H1 (cell line): ENCODE measurements around the gene CROCC. TPM values are rescaled to one million over a fixed set of nuclear protein-coding genes. Genes with fewer than 3 reads are reported as not detected.

Experiments used
- ATF2 ChIP-seq: IDR thresholded peaks from 2 replicates; pipeline ENCODE4 v1.6.1; 2012; ENCODE audit warnings: low read length, inconsistent platforms
- SP1 ChIP-seq: IDR thresholded peaks from 2 replicates; pipeline ENCODE4 v1.6.1; 2011; ENCODE audit warnings: low read depth, low read length
- polyA plus RNA-seq, 7 experiments: library from polyadenylated mRNA; depleted of rRNA in 3 of 7; stranded (reverse) in 5 of 7; unstranded in 2 of 7; fragments of >200 nt in 5 of 7; fragments of 200-250 nt in 2 of 7; gene quantifications; 1 replicate in 5 of 7; 2 replicates in 1 of 7; 4 replicates in 1 of 7; pipeline versions ENCODE4 v1.2.1 to v1.2.3, GENCODE V29; 2011 to 2013; ENCODE audit warnings: missing spikeins in 2 of 7, mixed read lengths in 2 of 7
- total RNA-seq: library from RNA; stranded (reverse); fragmentation: NEBNext Ultra II Directional; extraction: Animal tissue kit (Norgen Biotek cat#: 25700); gene quantifications from 2 replicates; pipeline ENCODE4 v1.2.1, GENCODE V29; 2021

CROCC gene
- total and polyA plus RNA-seq, 2 of the 8 experiments (the other 6 are each of a cell fraction or from before 2014, with no cell fraction given), result 12.1 to 39.5 TPM

DNA sequence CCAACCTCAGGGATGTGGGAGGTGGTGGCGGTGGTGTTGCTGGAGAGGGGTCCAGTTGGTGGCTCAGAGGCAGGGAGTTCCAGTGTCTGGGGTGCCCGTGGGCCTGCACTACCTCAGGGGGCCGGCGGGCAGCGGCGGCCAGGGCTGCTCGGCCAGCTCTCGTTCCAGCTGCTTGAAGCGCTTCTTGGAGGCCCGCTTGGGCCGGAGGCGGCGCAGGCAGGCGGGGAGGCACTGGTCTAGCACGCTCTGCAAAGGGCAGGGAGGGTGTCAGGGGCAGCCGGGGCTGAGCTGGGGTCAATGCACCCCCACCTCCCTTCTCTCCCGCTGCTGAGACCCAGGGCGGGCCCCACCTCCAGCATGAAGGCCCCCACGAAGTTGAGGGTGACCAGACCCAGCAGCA is 64.4 kb downstream of the CROCC start (continued):
- no peak for TF ChIP-seq ATF2
- no peak for TF ChIP-seq SP1
